Lung microvascular endothelial cell (primary cell): ENCODE data around the gene NHS. TPM values are rescaled to one million over a fixed set of nuclear protein-coding genes. Genes with fewer than 3 reads are reported as not detected.
"Not testable (repeated sequence)": the region's sequence is repeated elsewhere in the genome, so short reads cannot be mapped to it uniquely, and the experiment has no call there.

Experiments used
- DNase-seq, 2 donors: peaks; one replicate each; pipeline versions ENCODE4 v3.0.0 to v3.0.0-alpha.2; 2010; ENCODE audit warnings: low read depth in 2 of 2
- total RNA-seq: library from RNA; depleted of rRNA; stranded (reverse); fragments of >200 nt; gene quantifications from 2 replicates; pipeline ENCODE4 v1.2.1, GENCODE V29; 2014

NHS gene
- total RNA-seq, 1 donor from 2014 or later, result under 0.01 TPM

DNA sequence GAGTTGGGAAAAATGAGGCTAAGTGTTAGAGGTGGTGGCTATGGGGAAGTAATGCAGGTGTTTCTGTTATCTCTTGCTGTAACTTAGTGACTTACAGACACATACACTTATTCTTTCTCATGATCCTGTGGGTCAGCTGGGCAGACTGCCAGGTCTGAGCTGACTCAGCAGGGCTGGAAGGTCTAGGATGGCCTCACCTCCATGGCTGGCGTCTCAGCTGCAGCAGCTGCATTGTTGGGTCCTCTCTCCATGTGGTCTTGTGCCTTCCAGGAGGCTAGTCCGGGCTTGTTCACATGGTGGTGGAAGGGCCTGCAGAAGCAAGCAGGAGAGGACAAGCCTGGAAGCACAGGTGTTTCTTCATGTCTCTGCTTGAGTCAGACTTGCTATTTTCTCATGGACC, 172.7 kb downstream of the NHS start:
- DNase-seq, result peak; percentile 27 to 88

DNA sequence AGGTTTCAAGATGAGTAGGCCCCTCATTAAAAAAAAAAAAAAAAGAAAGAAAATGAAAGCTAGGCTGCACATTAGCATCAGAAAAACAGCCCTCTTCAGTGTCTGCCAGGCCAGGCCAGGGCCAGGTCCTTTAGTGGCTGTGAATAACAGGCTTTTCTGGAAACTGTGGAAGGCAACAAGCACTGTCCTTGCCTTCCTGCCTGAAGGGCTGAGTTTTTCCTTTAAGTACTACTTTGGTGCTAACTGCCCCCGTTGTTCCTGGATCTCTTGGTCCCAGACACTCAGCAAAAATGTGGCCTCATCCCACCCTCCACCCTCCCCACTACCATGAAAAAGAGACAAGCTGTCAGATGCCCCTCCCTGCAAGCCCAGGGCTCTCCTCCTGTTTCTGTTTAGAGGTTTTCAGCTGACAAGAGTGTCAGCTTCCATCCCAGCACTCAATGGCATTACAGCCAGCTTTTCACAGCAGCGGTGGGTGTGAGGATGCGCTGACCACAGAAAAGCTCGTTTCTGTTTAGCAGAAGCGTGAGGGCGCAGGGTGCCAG, 174.2 kb downstream of the NHS start:
- DNase-seq, result no peak

DNA sequence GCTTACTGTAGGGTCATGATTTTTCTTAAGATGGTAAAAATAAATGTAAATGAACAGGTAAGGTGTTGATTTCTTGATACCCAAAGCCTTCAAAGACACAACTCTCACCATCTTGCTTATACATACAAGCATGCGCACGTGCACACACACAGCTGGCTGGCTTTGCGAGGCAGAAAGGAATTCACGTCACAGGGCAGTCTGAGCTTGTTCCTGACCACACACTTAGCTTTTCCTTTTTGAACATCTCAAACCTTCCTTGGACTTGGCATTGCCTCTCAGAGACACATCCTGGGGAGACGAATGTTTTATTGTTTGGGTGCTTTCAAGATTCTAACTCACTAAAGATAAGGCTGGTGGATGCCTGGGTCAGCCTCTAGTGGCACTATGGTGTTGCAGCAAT, 175.0 kb downstream of the NHS start:
- DNase-seq, result no peak

DNA sequence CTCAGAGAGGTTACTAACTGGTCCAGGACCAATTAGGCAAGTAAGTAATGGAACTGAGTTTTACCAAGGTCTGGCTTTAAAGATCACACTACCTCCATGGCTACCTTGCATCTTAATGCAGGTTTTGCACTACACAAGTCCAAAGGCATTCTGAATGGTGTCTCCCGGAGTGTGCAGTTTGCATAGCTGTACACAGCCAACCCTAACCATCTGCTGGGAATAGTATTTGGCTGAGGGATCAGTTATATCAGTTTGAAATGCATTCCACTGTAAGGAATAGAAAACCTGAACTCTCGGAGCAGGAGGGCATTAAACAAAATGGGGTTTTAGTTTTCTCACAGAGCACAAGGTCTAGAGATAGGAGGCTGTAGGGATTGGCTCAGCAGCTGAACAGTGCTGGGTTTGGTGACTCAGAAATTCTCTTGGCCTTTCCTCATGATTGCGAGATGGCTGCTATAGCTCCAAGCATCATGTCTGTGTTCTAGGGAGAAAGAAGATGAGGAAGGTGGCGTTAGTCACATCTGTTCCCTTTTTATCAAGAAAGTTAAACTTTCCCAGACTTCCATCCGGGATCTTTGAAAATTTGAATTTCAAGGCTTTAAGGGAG, 177.1 kb downstream of the NHS start:
- no peak for DNase-seq

DNA sequence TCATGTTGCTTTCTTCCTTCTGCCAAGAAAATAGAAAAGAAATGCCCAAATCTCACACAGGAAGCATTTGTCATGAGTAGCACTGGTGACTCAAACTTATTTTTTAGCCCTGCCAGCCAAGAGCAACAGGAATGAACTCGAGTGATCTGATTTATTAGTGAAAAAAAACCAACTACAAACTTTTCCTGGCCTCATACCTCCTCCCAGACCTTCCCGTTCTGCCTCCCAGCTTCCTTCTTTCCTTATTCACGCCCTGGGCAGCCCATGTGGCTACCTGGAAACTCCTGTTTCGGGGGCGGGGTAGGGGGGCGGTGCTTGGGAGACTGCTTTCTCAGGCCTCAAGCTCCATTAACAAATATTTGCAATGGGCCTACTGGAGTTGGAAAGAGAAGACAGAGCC, 178.5 kb downstream of the NHS start:
- DNase-seq, result peak; percentile 3 to 65

DNA sequence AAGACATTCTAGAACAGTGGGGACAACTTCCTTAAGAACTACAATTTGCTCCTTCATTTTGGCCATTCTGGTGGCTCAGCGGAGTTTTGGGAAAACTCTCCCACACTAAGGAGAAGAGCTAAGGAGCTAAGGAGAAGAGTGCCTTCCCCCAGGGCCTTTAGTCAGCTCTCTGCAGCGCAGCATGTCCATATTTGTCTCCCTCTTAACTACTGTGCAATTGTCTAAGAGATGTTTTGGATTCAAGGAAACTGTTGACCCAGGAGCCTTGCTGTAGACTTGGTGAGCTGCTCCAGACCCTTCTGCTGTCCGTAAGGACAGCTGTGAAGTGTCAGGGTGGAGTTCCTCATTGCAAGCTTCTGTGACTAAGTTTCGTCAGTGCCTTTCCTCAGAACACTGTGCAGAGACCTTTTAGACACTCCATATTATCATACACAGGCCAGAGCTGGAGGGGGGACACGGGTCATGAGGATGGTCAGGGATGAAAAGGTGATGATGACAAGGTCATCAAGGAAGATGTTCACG, 179.0 kb downstream of the NHS start:
- DNase-seq, result no peak

DNA sequence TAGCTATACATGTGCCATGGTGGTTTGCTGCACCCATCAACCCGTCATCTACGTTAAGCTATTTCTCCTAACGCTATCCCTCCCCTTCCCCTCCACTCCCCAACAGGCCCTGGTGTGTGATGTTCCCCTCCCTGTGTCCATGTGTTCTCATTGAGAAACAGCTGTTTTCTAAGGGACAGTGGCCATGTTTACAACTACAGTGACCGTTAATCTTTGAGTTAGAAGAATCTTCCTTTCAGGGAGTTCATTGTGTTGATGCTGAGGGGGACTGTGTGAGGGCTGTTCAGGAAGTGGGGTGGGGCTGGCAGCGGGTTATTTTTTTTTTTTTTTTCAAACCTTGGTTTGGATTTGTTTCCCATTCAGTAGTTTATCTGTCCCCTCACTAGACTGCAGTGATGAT, 179.9 kb downstream of the NHS start:
- no peak for DNase-seq

DNA sequence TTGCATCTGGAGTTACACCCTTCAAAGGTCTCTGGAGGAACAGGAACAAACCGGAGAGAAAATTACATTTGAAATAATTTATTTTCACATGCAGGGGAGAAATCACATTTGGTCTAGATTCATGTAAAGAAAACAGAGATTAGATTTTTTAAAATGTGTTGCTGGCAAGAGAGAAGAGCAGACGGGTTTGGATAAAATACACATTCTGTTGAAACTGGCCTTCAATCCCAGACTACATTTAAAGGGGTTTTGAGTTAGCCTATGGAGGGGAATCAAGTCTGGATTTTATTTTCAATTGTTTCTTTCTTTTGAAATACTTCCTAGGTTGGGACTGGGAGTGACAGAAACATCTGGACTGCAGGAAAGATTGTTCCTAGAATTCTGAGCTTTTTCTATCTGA, 180.8 kb downstream of the NHS start:
- no peak for DNase-seq

DNA sequence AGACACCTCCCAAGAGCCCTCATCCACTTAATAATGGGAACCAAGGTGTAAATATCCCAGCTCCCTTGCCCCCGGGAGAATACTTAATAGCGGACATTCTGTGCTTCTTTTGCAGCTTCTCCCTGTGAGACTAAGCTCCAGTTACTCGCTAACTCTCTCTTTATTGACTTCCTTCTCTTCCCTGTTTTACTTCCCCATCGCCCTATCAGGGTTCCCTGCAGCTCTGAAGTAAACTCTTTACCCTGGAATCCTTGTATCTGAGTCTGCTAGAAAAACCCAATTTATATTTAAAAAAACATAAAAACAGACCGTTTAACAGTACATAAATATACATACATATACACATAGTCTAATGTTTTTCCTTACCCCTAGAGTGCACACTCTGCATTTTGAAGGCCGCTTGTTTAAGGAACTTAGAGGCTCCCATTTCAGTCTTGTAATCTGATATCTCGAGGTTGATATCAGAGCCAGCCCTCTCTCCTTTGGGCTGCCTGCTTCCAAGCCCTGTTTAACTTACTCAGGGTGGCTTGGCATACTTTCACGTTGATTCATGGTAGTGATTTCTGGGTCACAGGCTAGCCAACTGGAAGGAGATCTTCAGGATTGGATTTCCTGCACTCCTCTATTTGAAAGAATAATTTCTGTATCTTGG, 184.9 kb downstream of the NHS start:
- peak in 1 of 2 donors; percentile 27 for DNase-seq

DNA sequence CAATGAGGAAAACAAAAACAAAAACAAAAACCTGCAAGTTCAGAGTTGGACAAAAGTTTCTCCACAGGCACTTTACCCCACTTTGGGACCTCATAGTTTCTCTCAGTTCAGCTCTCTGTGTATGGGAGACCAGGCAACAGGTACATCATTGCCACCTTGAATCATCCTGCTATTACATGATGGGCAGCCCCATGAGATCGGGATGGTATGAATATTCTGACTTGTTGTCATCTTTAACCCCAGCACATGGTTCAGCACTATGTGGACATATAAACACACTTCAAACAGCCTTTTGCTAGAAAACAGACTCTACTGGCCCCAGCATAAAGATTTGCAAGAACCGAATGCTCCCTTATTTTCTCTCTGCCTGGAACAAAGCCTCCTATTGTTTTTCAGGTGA, 185.4 kb downstream of the NHS start:
- no peak for DNase-seq

DNA sequence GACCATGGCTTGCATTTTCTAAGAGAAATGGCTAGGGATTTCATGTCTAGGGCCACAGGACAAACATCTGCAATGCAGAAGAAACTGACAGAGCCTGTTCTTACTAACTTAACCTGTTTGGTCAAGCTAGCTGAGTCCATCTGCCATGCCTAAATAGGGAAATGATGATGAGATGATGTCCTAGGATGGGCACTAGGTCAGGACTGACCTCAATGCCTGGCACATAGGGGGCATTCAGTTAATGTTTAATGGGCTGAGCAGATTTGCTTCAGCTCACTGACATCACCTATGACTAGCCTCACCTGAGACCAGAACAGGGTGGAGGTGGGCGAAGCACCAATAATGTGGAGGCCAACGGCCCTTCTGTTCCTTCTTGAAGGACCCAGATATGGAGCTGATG, 188.1 kb downstream of the NHS start:
- no peak for DNase-seq

DNA sequence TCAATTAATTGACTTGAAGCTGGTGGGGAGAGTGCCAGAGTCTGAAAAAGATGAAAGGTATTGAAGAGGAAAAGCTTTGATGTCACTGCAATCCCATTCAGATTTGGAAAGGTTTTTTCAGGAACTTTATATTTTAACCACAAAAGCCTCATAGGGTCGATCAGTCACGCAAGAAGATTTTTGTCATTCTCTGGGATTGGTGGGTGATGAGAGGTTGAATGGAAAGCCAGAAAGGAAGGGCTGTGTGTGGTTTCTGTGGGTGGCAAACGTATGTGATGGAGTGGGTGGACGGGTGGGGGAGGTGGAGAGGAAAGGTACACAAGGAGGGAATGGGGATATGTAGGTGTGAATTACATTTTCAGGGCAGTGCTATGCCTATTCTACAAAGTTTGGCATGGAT, 188.5 kb downstream of the NHS start:
- no peak for DNase-seq

DNA sequence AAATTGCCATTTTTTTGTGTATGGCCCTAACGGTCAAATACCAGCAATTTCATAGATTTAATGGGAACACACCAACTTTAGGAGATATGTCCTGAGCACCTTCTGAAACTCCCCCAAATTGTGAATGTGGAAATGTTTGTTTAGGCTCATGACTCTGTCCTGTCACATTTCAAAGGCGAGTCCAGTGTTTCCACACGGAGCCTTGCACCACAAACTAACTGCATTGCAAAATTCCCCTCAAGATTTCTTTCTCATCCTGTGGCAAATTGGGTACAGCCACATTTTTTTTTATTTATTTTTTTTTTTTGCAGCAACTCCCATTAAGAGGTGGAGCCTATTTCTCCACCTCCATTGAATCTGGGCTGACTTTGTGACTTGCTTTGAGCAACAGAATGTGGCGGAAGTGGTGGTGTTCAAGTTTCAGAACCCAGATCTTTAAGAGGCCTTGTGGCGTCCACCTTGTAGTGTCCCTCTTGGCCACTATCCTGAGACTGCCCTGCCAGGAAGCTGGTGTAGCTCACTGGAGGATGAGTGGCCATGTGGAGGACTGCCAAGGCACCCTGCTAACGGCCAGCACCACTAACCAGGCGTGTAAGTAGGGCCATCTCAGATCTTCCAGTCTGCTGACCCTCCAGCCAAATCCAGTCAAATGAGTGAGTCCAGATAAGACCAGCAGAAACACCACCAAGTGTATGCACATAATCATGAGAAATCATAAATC, 189.8 kb downstream of the NHS start:
- no peak for DNase-seq

DNA sequence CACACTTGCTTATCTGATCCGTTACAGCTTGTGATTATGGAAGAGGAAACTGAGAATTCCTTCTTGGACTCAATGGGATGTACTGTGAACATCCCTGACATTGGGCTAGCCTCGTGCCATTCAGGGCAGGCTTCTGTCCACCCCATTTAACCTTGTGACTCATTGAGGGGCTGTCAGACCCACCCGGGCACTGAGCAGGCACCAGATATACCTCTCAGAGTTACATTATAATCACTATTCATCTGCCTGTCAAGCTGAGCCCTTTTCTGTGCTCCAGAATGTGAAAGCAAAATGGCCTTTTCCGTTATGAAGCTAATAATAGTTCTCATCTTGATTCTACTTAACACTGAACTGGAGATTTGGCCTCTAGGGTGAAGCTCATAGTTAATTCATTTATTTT, 191.7 kb downstream of the NHS start:
- no peak for DNase-seq

DNA sequence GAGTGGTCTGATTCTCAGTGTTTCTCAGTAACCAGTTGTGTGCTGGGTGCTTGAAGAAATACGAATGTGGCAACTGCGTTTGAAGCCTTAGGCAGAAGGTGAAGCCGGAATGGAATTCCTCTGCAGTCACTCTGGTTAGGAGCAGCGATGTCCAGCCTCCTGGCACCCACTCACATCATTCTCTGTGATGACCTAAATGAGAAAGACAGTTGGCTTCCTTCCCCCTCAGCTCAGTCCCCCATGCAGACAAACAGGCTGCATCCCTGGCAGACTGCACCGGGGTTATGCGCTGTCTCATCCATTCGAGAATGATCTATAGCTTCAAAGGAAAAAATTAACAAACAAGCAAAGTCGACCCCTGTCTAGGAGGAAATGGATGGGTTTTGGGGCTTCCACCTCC, 192.2 kb downstream of the NHS start:
- DNase-seq, result no peak

DNA sequence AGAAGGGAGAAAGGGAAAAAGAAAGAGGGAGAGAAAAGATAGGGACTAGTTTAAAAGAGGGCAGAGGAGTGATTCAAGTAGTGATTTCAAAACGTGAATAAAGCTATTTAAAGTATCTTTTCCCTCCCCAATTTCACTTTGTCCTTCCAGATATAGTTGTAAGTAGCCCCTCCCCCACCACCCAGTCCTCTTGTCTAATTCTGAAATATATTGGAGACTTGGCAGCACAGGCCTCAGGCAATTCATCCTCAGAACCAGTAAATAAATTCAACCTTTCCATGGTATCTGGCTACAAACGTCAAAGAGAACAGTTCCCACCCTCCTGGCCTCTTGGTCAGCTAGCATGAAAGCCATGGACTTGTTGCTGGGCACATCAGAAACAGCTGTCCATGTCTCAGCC, 192.8 kb downstream of the NHS start:
- no peak for DNase-seq

DNA sequence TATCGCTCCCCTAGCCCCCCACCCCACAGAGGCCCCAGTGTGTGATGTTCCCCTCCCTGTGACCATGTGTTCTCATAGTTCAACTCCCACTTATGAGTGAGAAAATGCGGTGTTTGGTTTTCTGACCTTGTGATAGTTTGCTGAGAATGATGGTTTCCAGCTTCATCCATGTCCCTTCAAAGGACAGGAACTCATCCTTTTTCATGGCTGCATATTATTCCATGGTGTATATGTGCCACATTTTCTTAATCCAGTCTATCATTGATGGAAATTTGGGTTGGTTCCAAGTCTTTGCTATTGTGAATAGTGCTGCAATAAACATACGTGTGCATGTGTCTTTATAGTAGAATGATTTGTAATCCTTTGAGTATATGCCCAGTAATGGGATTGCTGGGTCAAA, 193.8 kb downstream of the NHS start:
- not testable (repeated sequence) for DNase-seq

DNA sequence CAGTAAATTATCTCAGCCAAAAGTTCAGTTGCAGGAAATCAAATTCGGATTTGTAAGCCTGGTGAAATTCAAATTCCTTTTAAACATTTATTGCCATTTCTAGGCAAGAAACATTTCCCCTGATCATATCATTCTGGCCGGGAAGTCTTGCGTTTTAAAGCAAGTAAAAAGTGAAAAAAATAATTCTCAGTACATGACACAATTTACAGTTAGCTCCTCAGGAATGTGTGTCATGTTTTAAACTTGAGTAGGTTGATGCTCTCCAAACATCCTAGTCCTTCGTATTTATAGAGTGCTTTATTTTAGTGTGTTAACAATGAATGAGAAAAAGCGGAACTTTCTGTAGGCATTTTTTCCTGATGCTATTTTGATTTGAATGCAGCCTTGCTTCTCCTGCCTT, 204.0 kb downstream of the NHS start:
- no peak for DNase-seq

DNA sequence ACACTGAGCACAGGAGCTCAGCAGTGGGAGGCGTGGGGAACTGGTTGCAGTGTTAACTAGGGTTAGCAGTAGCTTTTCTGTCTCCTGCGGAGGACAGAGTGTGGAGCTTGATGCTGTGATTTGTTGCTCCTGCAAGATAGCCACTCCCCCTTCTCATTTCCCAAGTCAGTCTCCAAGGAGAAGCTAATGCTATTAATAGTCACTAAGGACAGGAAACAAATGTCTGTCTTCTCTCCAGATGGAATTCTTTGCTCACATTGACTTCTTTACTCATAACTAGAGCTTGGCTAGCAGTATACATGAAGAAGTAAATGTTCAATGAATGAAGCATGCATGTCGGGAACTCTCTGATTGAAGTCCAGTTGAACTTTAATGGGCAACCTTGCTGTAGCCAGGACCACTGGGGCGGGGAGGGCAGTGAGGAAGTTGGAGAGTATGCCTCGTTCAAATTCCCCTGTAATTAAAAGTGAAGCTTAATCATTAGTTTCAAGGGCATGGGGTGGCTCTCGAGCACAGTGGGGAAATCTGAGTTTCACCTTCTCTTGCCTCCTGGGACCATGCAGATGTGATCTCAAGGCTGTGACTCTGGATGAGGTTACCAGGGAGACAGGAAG, 205.6 kb downstream of the NHS start:
- DNase-seq, result peak in 1 of 2 donors; percentile 52

DNA sequence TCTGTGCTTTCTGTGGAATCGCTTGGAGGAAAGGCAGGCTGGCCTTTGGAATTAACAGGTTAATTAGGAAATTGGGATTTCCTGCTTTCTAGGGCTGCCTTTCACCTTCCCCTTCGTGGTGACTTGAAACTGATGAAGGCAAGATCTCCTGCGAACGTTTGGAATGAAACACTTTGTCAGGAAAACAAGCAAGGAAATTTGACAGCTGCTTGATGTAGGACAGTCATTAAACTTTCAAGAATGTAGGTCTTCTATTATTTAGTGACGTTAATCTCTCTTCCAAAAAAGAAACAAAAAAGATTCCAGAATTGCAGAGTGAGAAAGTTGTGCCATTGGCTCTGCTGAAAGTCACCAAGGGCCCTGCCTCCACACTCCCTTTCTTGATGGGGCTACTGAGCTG, 206.6 kb downstream of the NHS start:
- DNase-seq, result no peak

DNA sequence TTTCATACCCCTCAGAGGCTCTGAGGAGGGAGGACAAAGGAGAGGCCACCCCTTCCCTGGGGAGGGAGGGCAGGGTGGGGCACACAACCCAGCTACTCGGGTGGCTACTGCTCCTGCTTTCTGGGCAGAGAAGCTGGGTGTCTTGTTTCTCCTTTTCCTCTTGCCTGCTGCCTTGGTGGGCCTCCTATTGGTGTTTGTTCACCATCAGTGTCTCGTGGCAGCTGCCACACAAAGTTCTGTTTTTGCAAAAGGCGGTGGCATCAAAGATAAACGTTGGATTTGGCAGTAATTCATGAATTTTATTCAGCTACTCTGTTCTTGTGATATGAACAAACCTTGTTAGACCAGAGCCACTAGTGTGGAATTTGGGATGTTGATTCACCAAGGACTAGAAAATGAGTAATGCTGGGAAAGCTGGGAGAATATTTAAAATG, 209.3 kb downstream of the NHS start:
- DNase-seq, result no peak

DNA sequence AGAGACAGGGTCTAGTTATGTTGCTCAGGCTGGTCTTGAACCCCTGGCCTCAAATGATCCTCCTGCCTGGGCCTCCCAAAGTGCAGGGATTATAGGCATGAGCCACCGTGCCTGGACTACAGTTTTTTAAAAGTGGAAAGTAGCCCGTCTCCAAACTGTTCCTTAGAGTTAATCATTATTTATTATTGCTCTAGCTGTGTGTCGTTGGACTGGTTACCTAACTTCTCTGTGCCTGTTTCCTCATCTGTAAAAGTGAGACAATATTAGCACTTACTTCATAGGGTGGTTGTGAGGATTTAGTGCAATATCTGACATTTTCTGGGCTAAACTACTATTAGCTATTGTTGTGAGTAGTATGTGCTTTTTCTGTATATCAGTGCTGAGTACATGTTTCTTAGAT, 210.0 kb downstream of the NHS start:
- no peak for DNase-seq
